Activated CD8-positive, alpha-beta memory T cell treated with anti-CD3 and anti-CD28 coated beads, Interleukin-2, amount 50 U/mL, for 1 hour (primary cell): Measurements from ENCODE around the gene MARCHF4.

ENCODE experiments used
- DNase-seq: peaks from one replicate; pipeline ENCODE4 v3.0.0-alpha.2; 2020; ENCODE audit errors: extremely low read depth

MARCHF4 gene

GRCh38 chr2:216349366-216349765, 22.9 kb downstream of the MARCHF4 start:
- DNase-seq, result no peak

- DNase-seq, result no peak
These were observed 23.5 kb downstream of the MARCHF4 start for GRCh38 chr2:216348756-216349308.

GRCh38 chr2:216346781-216347180, 25.5 kb downstream of the MARCHF4 start:
- DNase-seq, result no peak

- DNase-seq, result no peak
These were observed 26.4 kb downstream of the MARCHF4 start for GRCh38 chr2:216345846-216346245.

- no peak for DNase-seq
These were observed 27.4 kb downstream of the MARCHF4 start for GRCh38 chr2:216344950-216345300.

- no peak for DNase-seq
These were observed 27.9 kb downstream of the MARCHF4 start for GRCh38 chr2:216344206-216344949.

- DNase-seq, result no peak
These were observed 28.9 kb downstream of the MARCHF4 start for GRCh38 chr2:216343221-216343980.

GRCh38 chr2:216341121-216341520, 31.2 kb downstream of the MARCHF4 start:
- no peak for DNase-seq

- no peak for DNase-seq
These were observed 32.0 kb downstream of the MARCHF4 start for GRCh38 chr2:216340280-216340631.

GRCh38 chr2:216339456-216340279, 32.6 kb downstream of the MARCHF4 start:
- no peak for DNase-seq

GRCh38 chr2:216335252-216335651, 37.0 kb downstream of the MARCHF4 start:
- no peak for DNase-seq

GRCh38 chr2:216328347-216328746, 43.9 kb downstream of the MARCHF4 start:
- DNase-seq, result no peak

- no peak for DNase-seq
These were observed 44.8 kb downstream of the MARCHF4 start for GRCh38 chr2:216327447-216327935.
